IMR-90 (cell line): Measurements from ENCODE around the gene TBC1D22B. TPM values are rescaled to one million over a fixed set of nuclear protein-coding genes. Genes with fewer than 3 reads are reported as not detected.

Experiments
- ATAC-seq: fragments of 200-7000 bp; cut with Tn5 transposase; 2 replicates; pipeline ENCODE4 v1.9.1; 2020; ENCODE audit warnings: low read depth, mild to moderate bottlenecking, moderate library complexity
- BruUV-seq: library from RNA; stranded (reverse); fragments of 400-500 nt; replicated peaks from 2 replicates; lab custom pipeline; 2021; lab: Mats Ljungman, UMichigan
- CTCF ChIA-PET: fragments of 300-600 bp; formaldehyde crosslinking; extraction: SDS; loops from one replicate; lab custom pipeline; 2021; ENCODE audit warnings: antibody characterized with exemption; lab: Yijun Ruan, JAX
- POLR2A ChIA-PET: fragments of 300-600 bp; sonication (Branson Sonifier 250); formaldehyde crosslinking; loops from one replicate; lab custom pipeline; 2022; ENCODE audit warnings: antibody characterized with exemption; ENCODE audit not compliant: unreplicated experiment; lab: Charles Lee
- DNase-seq: peaks from one replicate; pipeline ENCODE4 v3.0.0; 2013
- H2AFZ ChIP-seq: replicated peaks from 2 replicates; pipeline ENCODE3; 2013; ENCODE audit warnings: low read length, mild to moderate bottlenecking; ENCODE audit not compliant: poor library complexity
- H2AK5ac ChIP-seq: 2 replicates; pipeline ENCODE4 v1.6.1; 2013; ENCODE audit warnings: low read depth, low read length, inconsistent platforms
- H2AK9ac ChIP-seq: replicated peaks from 2 replicates; pipeline ENCODE3; 2013; ENCODE audit warnings: mild to moderate bottlenecking, low read depth, low read length, moderate library complexity; ENCODE audit not compliant: poor library complexity
- H2BK120ac ChIP-seq: 2 replicates; pipeline ENCODE4 v1.6.1; 2013; ENCODE audit warnings: low read depth, low read length, inconsistent platforms
- H2BK15ac ChIP-seq: 3 replicates; pipeline ENCODE4 v1.6.1; 2013; ENCODE audit warnings: low read depth, low read length, inconsistent platforms
- H2BK20ac ChIP-seq: 2 replicates; pipeline ENCODE4 v1.6.1; 2013; ENCODE audit warnings: low read depth, mild to moderate bottlenecking, inconsistent platforms, low read length, moderate library complexity
- H2BK5ac ChIP-seq: 2 replicates; pipeline ENCODE4 v1.6.1; 2013; ENCODE audit warnings: mild to moderate bottlenecking, low read depth, low read length, inconsistent platforms; ENCODE audit not compliant: poor library complexity, severe bottlenecking
- H3K14ac ChIP-seq: replicated peaks from 2 replicates; pipeline ENCODE4 v1.6.1; 2013; ENCODE audit warnings: low read depth, low read length, inconsistent platforms
- H3K18ac ChIP-seq: 2 replicates; pipeline ENCODE4 v1.6.1; 2013; ENCODE audit warnings: low read depth, low read length, control low read depth
- H3K23ac ChIP-seq: 2 replicates; pipeline ENCODE4 v1.6.1; 2013; ENCODE audit warnings: low read depth, low read length, inconsistent platforms
- H3K27ac ChIP-seq: 2 replicates; pipeline ENCODE4 v1.5.1; 2013; ENCODE audit warnings: mild to moderate bottlenecking, control low read depth, low read length; ENCODE audit not compliant: insufficient read depth
- H3K27me3 ChIP-seq: 2 replicates; pipeline ENCODE4 v1.6.1; 2013; ENCODE audit warnings: low read length; ENCODE audit not compliant: control insufficient read depth, insufficient read depth
- H3K36me3 ChIP-seq: 2 replicates; pipeline ENCODE4 v1.6.1; 2013; ENCODE audit warnings: low read length, mixed read lengths; ENCODE audit not compliant: control insufficient read depth, insufficient read depth
- H3K4ac ChIP-seq: 2 replicates; pipeline ENCODE4 v1.6.1; 2013; ENCODE audit warnings: low read depth, low read length, inconsistent platforms
- H3K4me1 ChIP-seq: 2 replicates; pipeline ENCODE4 v1.6.1; 2013; ENCODE audit warnings: low read length, mixed read lengths; ENCODE audit not compliant: control insufficient read depth, insufficient read depth
- H3K4me2 ChIP-seq: 2 replicates; pipeline ENCODE4 v1.6.1; 2013; ENCODE audit warnings: low read depth, mild to moderate bottlenecking, control low read depth, low read length, moderate library complexity
- H3K4me3 ChIP-seq: 2 replicates; pipeline ENCODE4 v1.5.1; 2013; ENCODE audit warnings: low read depth, mild to moderate bottlenecking, control low read depth, low read length, moderate library complexity; ENCODE audit not compliant: insufficient read depth
- H3K56ac ChIP-seq: 2 replicates; pipeline ENCODE4 v1.6.1; 2013; ENCODE audit warnings: low read length, inconsistent platforms; ENCODE audit not compliant: insufficient read depth; ENCODE audit errors: extremely low read depth
- H3K79me1 ChIP-seq, 2 experiments: 2 replicates each; pipeline ENCODE4 v1.6.1; 2013; ENCODE audit warnings: low read length in 2 of 2, inconsistent platforms in 1 of 2, low read depth in 1 of 2
- H3K9ac ChIP-seq: 2 replicates; pipeline ENCODE4 v1.6.1; 2013; ENCODE audit warnings: low read depth, low read length, control low read depth
- H3K9me1 ChIP-seq: 2 replicates; pipeline ENCODE4 v1.6.1; 2013; ENCODE audit warnings: low read length, inconsistent platforms; ENCODE audit not compliant: insufficient read depth
- H3K9me3 ChIP-seq: 2 replicates; pipeline ENCODE4 v1.6.1; 2013; ENCODE audit warnings: low read length; ENCODE audit not compliant: control insufficient read depth, insufficient read depth
- H4K20me1 ChIP-seq: 2 replicates; pipeline ENCODE4 v1.6.1; 2013; ENCODE audit warnings: low read length, inconsistent platforms; ENCODE audit not compliant: insufficient read depth
- H4K5ac ChIP-seq: 2 replicates; pipeline ENCODE4 v1.6.1; 2013; ENCODE audit warnings: mild to moderate bottlenecking, low read depth, low read length, control low read depth
- H4K8ac ChIP-seq, 2 experiments: 2 replicates each; pipeline ENCODE4 v1.6.1; 2013; ENCODE audit warnings: low read depth in 2 of 2, low read length in 2 of 2, control low read depth in 1 of 2, inconsistent platforms in 1 of 2
- H4K91ac ChIP-seq: 2 replicates; pipeline ENCODE4 v1.6.1; 2013; ENCODE audit warnings: low read depth, low read length, inconsistent platforms; ENCODE audit not compliant: insufficient read depth
- BHLHE40 ChIP-seq: fragments of 150-350 bp; IDR thresholded peaks from 2 replicates; pipeline ENCODE4 v1.6.1; 2016; ENCODE audit warnings: mild to moderate bottlenecking, low read depth, low read length
- CHD1 ChIP-seq: IDR thresholded peaks from 2 replicates; pipeline ENCODE4 v1.6.1; 2012; ENCODE audit warnings: low read depth, low read length, improper control_type of control experiment
- CTCF ChIP-seq: conservative IDR thresholded peaks from 2 replicates; pipeline ENCODE4 v1.5.1; 2012; ENCODE audit warnings: mild to moderate bottlenecking, low read depth, low read length, improper control_type of control experiment
- FOS ChIP-seq: fragments of 150-350 bp; IDR thresholded peaks from 2 replicates; pipeline ENCODE4 v1.6.1; 2016; ENCODE audit warnings: low read depth, low read length
- MAFK ChIP-seq: IDR thresholded peaks from 2 replicates; pipeline ENCODE4 v1.6.1; 2012; ENCODE audit warnings: low read depth, low read length, improper control_type of control experiment
- MAZ ChIP-seq: IDR thresholded peaks from 2 replicates; pipeline ENCODE4 v1.6.1; 2012; ENCODE audit warnings: low read depth, mild to moderate bottlenecking, low read length, improper control_type of control experiment, moderate library complexity, borderline replicate concordance
- MXI1 ChIP-seq: IDR thresholded peaks from 2 replicates; pipeline ENCODE4 v1.6.1; 2012; ENCODE audit warnings: low read depth, mild to moderate bottlenecking, low read length, moderate library complexity, borderline replicate concordance
- NFE2L2 ChIP-seq: fragments of 150-350 bp; IDR thresholded peaks from 2 replicates; pipeline ENCODE4 v1.6.1; 2016; ENCODE audit warnings: low read depth, mild to moderate bottlenecking, low read length
- POLR2A ChIP-seq: IDR thresholded peaks from 2 replicates; pipeline ENCODE4 v1.6.1; 2012; ENCODE audit warnings: mild to moderate bottlenecking, low read depth, low read length
- RAD21 ChIP-seq: IDR thresholded peaks from 2 replicates; pipeline ENCODE4 v1.6.1; 2012; ENCODE audit warnings: low read length, improper control_type of control experiment
- RCOR1 ChIP-seq: IDR thresholded peaks from 2 replicates; pipeline ENCODE4 v1.6.1; 2012; ENCODE audit warnings: mild to moderate bottlenecking, low read length, improper control_type of control experiment; ENCODE audit not compliant: insufficient replicate concordance
- USF2 ChIP-seq: fragments of 150-350 bp; IDR thresholded peaks from 2 replicates; pipeline ENCODE4 v1.6.1; 2017; ENCODE audit warnings: mild to moderate bottlenecking, antibody characterized with exemption, low read length, low read depth
- WGBS, 2 experiments: methylation state at CpG; one replicate each; pipeline versions ENCODE4 v1.1.5 to v1.1.7; 2013; ENCODE audit warnings: missing lambda C conversion rate in 2 of 2; ENCODE audit not compliant: insufficient read length in 1 of 2; ENCODE audit errors: extremely low coverage in 2 of 2; 5-methylcytosine and 5-hydroxymethylcytosine counted together
- dilution Hi-C: fragments of 300-500 bp; cut with HindIII; formaldehyde crosslinking; loops from one replicate; pipeline ENCODE4 v1.14.3; 2018; ENCODE audit warnings: low sequenced_read_pairs; ENCODE audit not compliant: unreplicated experiment
- in situ Hi-C: fragments of 300-500 bp; cut with MboI; formaldehyde crosslinking; loops from 3 replicates; pipeline ENCODE4 v1.14.3; 2019; ENCODE audit warnings: low sequenced_read_pairs, inconsistent platforms, mixed read lengths
- intact Hi-C: fragments of 100-400 bp; cut with micrococcal nuclease; formaldehyde crosslinking; loops from 2 replicates; pipeline ENCODE4 v1.10.0; 2022
- polyA plus RNA-seq, 3 experiments: library from polyadenylated mRNA; depleted of rRNA; stranded (reverse); fragments of >200 nt; gene quantifications; 2 replicates each; pipeline ENCODE4 v1.2.3, GENCODE V29; 2012; ENCODE audit warnings: low replicate concordance in 1 of 3
- total RNA-seq: library from RNA; depleted of rRNA; stranded (reverse); fragments of >200 nt; gene quantifications from 2 replicates; pipeline ENCODE4 v1.2.3, GENCODE V29; 2012

TBC1D22B gene
- total and polyA plus RNA-seq, 2 of the 4 experiments (the other 2 are of a cell fraction): 6.6 to 7.5 TPM

- no peak for TF ChIP-seq MXI1
- TF ChIP-seq RAD21: no peak
- no peak for TF ChIP-seq RCOR1
Measured at GRCh38 chr6:37311741-37312473, 54.3 kb downstream of the TBC1D22B start (continued).

GRCh38 chr6:37313723-37314486 lies 56.3 kb downstream of the TBC1D22B start:
- intact Hi-C loops (no loop called here), in situ Hi-C loops (no loop called here), dilution Hi-C loops (no loop called here)
- H2BK20ac ChIP-seq: no peak overlapping the region
- H4K8ac ChIP-seq: no peak overlapping the region
- H4K5ac ChIP-seq: no peak overlapping the region
- H3K23ac ChIP-seq: no peak overlapping the region
- ChIA-PET CTCF (interaction anchor here (1.5 kb wide), 3 partner anchors 10 to 104 kb away, joined by 3 to 6 read pairs (median 4); no protein-coding TSS in a partner anchor), POLR2A (no interaction called here)
- H3K4me2 ChIP-seq: no peak overlapping the region
- no peak overlapping the region for H3K9ac ChIP-seq
- BruUV-seq: no TSS peak
- H2BK120ac ChIP-seq: no peak overlapping the region
- H3K14ac ChIP-seq: no peak overlapping the region
- 98% methylated on average over 7 of the region's 13 CpGs; no CpG with 5 or more reads in 1 of the 2 experiments for WGBS, 2 experiments
- H3K9me1 ChIP-seq: peaks cover 19% of the 10 kb centered on the region
- peaks cover 0 to 7% of the 10 kb centered on the region in 2 experiments; a peak in 2 of 4 replicates for H3K79me1 ChIP-seq
- H3K36me3 ChIP-seq: peaks cover 53% of the 10 kb centered on the region
- no peak overlapping the region for H3K4me3 ChIP-seq
- H3K4ac ChIP-seq: 0 out of 2 replicates have a peak overlapping the region, but pooled peaks have one; percentile 27
- peak overlapping the region; percentile 20; the same call in 1 of the 2 replicates for H2AK5ac ChIP-seq
- no peak overlapping the region for H3K18ac ChIP-seq
- DNase-seq (no peak), ATAC-seq (no peak)
- no peaks in the 10 kb centered on the region for H3K9me3 ChIP-seq
- no peak overlapping the region for H3K56ac ChIP-seq
- peaks cover 9% of the 10 kb centered on the region; the same call in 1 of the 2 replicates for H4K20me1 ChIP-seq
- H3K27me3 ChIP-seq: no peaks in the 10 kb centered on the region
- no peak overlapping the region for H4K91ac ChIP-seq
- no peak overlapping the region for H3K27ac ChIP-seq
- H2AK9ac ChIP-seq: no peak overlapping the region
- H2AFZ ChIP-seq: no peak overlapping the region
- H3K4me1 ChIP-seq: peaks cover 11% of the 10 kb centered on the region
- peak overlapping the region; percentile 48; the same call in 1 of the 3 replicates for H2BK15ac ChIP-seq
- no peak overlapping the region for H2BK5ac ChIP-seq
- no peak for TF ChIP-seq CHD1
- no peak for TF ChIP-seq USF2
- no peak for TF ChIP-seq NFE2L2
- no peak for TF ChIP-seq BHLHE40
- no peak for TF ChIP-seq MXI1
- no peak for TF ChIP-seq MAZ
- TF ChIP-seq FOS: no peak
- TF ChIP-seq MAFK: no peak
- no peak for TF ChIP-seq CTCF
- TF ChIP-seq RCOR1: no peak
- no peak for TF ChIP-seq POLR2A
